ENCODE results near the gene ZSCAN26. TPM values are rescaled to one million over a fixed set of nuclear protein-coding genes. Genes with fewer than 3 reads are reported as not detected.

ZSCAN26 gene
- polyA plus RNA-seq, 1 of the 3 experiments (the other 2 are of a cell fraction): 11.0 TPM

DNA sequence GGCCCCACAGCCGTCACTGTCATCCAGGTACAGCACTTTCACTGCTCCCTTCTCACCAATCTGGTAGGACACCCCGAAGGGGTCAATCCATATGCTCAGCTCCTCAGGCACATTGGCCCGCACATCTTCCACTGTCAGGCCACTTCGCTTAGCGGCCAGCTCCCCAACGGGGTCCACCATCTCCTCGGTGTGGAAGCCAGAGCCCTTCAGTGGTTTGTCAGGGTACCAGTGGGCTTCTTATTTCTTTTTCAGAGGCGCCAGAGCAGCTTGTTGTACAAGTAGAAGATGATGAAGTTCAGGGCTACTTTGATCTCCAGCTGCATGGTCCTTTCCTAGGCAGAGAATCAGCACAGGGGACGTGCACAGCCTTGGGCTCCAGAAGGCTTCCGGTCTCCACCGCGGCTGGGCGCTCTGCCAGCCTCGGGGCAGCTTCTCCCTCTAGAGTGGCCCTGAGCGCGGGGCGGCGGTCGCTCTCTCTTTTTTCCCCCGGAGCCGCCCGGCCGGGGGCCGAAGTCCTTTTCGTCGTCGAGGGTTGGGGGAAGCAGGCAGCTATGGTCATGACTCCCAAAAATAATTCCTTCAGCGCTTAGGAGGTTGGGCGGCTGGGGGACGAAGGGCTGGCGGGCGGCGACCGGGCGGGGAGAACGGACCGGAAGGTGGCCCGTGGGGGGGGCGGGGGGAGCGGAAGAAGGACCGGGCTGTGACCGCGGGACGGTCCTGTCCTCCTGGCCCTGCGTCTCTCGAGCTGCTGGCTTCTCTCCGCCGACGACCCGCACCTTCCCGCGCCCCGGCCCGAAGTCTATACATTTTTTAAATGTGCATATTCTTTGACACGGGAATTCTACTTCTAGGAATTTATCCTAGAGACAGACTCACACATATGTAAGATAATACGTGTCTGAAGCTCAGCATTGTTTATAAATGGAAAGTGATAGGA is 48.4 kb upstream of the ZSCAN26 start:
- Histone ChIP-seq H2AFZ (ENCODE audit: low read depth) (peak overlapping the region; percentile 98), H3K9me2 (no peaks in the 10 kb centered on the region), H3K4me1 (ENCODE audit: control insufficient read depth in 1 of 2, insufficient read depth in 2 of 2, low read depth in 1 of 2, low read length in 1 of 2) (peaks cover 0 to 11% of the 10 kb centered on the region in 2 experiments; a peak in 2 of 4 replicates), H3K27me3 (ENCODE audit: insufficient read depth) (no peaks in the 10 kb centered on the region; the same call in 1 of the 2 replicates), H3K79me2 (ENCODE audit: insufficient read depth) (no peaks in the 10 kb centered on the region), H3K36me3 (replicated peaks in 1 of 2; ENCODE audit: control insufficient read depth in 1 of 2, insufficient read depth in 2 of 2, low read length in 1 of 2) (no peaks in the 10 kb centered on the region), H4K20me1 (ENCODE audit: insufficient read depth) (no peaks in the 10 kb centered on the region), H3K9me3 (no peaks in the 10 kb centered on the region), H3K9ac (peak overlapping the region; percentile 60), H3F3A (replicated peaks; ENCODE audit: insufficient read depth) (peaks cover under 1% of the 10 kb centered on the region), H3K4me3 (ENCODE audit: low read depth in 2 of 2, low read length in 1 of 2) (peak overlapping the region; percentile 55 to 67), H3K27ac (ENCODE audit: low read depth in 2 of 2, low read length in 1 of 2) (peak overlapping the region in 1 of 2 experiments; percentile 81; a peak in 2 of 4 replicates), H3K4me2 (peak overlapping the region; percentile 80)
- ChIA-PET CTCF (interaction anchor here (0.6 to 2.1 kb wide), 3 partner anchors 50 to 140 kb away, joined by 3 to 10 read pairs (median 3); no protein-coding TSS in a partner anchor), POLR2A (interaction anchor here (0.6 to 2.0 kb wide), 9 partner anchors 12 to 135 kb away, joined by 3 to 13 read pairs (median 4); partner anchors contain the start of genes ZKSCAN4, ZKSCAN8 and ZSCAN26)
- TF ChIP-seq, protein P1, sequence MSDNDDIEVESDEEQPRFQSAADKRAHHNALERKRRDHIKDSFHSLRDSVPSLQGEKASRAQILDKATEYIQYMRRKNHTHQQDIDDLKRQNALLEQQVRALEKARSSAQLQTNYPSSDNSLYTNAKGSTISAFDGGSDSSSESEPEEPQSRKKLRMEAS (IDR thresholded peaks at IDR 0.05; ENCODE audit: low read depth): peak; percentile 79; the same call in 1 of the 2 replicates
- no peak for TF ChIP-seq MXI1 (IDR thresholded peaks at IDR 0.05; ENCODE audit: low read depth, low read length)
- no peak for TF ChIP-seq CTCF (IDR thresholded peaks at IDR 0.05)
- TF ChIP-seq NFIC (IDR thresholded peaks at IDR 0.05; ENCODE audit: borderline replicate concordance): peak; percentile 64
- peak; percentile 69; the same call in 1 of the 2 replicates for TF ChIP-seq POLR2AphosphoS5 (IDR thresholded peaks at IDR 0.05; ENCODE audit: low read depth, low read length)
- peak; percentile 36; the same call in 1 of the 2 replicates for TF ChIP-seq TAF1 (IDR thresholded peaks at IDR 0.05; ENCODE audit: borderline replicate concordance, low read depth, low read length)
- no peak for TF ChIP-seq TEAD4 (IDR thresholded peaks at IDR 0.05; ENCODE audit: borderline replicate concordance, insufficient read depth)
- TF ChIP-seq GABPA (IDR thresholded peaks at IDR 0.05; ENCODE audit: low read depth): peak; percentile 86
- DNase-seq: peak; percentile 93
- 23% methylated on average over 35 of the region's 56 CpGs for WGBS (ENCODE audit: low lambda C conversion rate)

DNA sequence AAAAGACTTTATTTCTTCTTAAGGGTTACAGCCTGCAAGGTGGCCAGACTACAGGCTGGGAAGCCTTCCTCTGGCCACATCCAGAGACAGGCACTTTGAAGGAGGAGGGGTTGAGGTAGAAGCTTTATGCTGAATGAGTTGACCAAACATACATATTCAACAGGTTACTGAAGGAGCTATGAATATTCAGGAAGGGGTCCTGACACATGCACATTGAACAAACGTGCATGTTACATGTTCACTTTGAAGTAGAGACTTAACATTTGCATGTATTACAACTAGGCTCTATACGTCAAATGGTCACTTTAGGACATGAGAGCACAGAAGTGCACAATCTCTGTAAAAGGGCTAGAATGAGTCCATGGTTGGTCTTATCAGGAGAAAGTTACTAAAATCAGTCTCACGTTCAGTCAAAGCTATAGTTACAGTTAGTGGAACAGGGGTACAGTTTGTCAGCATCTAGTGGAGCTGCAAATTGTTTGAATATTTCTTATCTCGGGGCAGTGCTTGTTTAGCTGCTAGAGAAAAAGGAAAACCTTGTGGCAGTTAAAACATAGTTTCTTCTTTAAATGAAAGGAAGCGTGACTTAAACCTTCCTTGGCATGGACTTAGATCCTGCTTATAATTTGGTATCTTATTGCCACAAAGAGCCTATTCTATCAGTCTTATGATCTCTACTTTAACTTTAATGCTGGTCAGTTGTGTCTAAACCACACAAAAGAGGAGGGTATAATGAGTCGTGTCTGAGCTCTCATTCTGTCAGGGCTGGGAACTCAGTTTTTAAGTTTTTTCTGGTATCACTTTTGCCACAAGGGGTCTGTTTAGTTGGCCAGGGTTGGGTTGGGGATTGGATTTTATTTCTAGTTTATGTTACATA is 46.4 kb upstream of the ZSCAN26 start:
- Histone ChIP-seq H3K9me3 (no peaks in the 10 kb centered on the region), H3K4me1 (ENCODE audit: control insufficient read depth in 1 of 2, insufficient read depth in 2 of 2, low read depth in 1 of 2, low read length in 1 of 2) (peaks cover 0 to 11% of the 10 kb centered on the region in 2 experiments; a peak in 2 of 4 replicates), H3K27me3 (ENCODE audit: insufficient read depth) (no peaks in the 10 kb centered on the region; the same call in 1 of the 2 replicates), H3K9ac (no peak overlapping the region), H3K4me3 (ENCODE audit: low read depth in 2 of 2, low read length in 1 of 2) (no peak overlapping the region), H3K79me2 (ENCODE audit: insufficient read depth) (peaks cover 9% of the 10 kb centered on the region), H3F3A (replicated peaks; ENCODE audit: insufficient read depth) (no peaks in the 10 kb centered on the region), H2AFZ (ENCODE audit: low read depth) (peak overlapping the region; percentile 75; the same call in 1 of the 2 replicates), H3K36me3 (replicated peaks in 1 of 2; ENCODE audit: control insufficient read depth in 1 of 2, insufficient read depth in 2 of 2, low read length in 1 of 2) (no peaks in the 10 kb centered on the region), H4K20me1 (ENCODE audit: insufficient read depth) (no peaks in the 10 kb centered on the region), H3K9me2 (no peaks in the 10 kb centered on the region), H3K4me2 (no peak overlapping the region), H3K27ac (ENCODE audit: low read depth in 2 of 2, low read length in 1 of 2) (no peak overlapping the region)
- ChIA-PET CTCF (no interaction called here), POLR2A (no interaction called here)
- no peak for DNase-seq
- WGBS (ENCODE audit: low lambda C conversion rate): 48% methylated on average over 6 of the region's 6 CpGs
- TF ChIP-seq POLR2AphosphoS5 (IDR thresholded peaks at IDR 0.05; ENCODE audit: low read depth, low read length) (no peak), TAF1 (IDR thresholded peaks at IDR 0.05; ENCODE audit: borderline replicate concordance, low read depth, low read length) (no peak), RAD21 (IDR thresholded peaks at IDR 0.05; ENCODE audit: low read length) (no peak), FOSL2 (IDR thresholded peaks at IDR 0.05; ENCODE audit: borderline replicate concordance, low read depth) (no peak), CTCF (IDR thresholded peaks at IDR 0.05) (0 out of 2 replicates have a peak, but pooled peaks have one; percentile 7), ELF1 (IDR thresholded peaks at IDR 0.05) (no peak), SIN3A (IDR thresholded peaks at IDR 0.05; ENCODE audit: borderline replicate concordance, low read depth, low read length) (no peak)
